Suprapubic skin (tissue), 3 donors: ENCODE results near the gene ZFAND3.

Experiments used
- CTCF ChIP-seq, 2 donors: fragments of 200-600 bp in 1 of 2; fragments of 450-650 bp in 1 of 2; sonication (generic) in 1 of 2; IDR thresholded peaks; one replicate each; pipeline ENCODE4 v1.5.1; 2016 to 2019; ENCODE audit warnings: antibody characterized with exemption in 2 of 2, mild to moderate bottlenecking in 1 of 2, moderate library complexity in 1 of 2
- EP300 ChIP-seq: sonication (generic); formaldehyde crosslinking; IDR thresholded peaks from one replicate; pipeline ENCODE4 v1.6.1; 2017; ENCODE audit warnings: antibody characterized with exemption
- POLR2A ChIP-seq, 2 donors: fragments of 450-650 bp; IDR thresholded peaks; one replicate each; pipeline ENCODE4 v1.6.1; 2017; ENCODE audit warnings: antibody characterized with exemption in 2 of 2, mild to moderate bottlenecking in 2 of 2, moderate library complexity in 2 of 2

GRCh38 chr6:37806213-37806612 lies 13.3 kb upstream of the ZFAND3 start:
- no peak for TF ChIP-seq CTCF (IDR thresholded peaks at IDR 0.05)
- TF ChIP-seq POLR2A (IDR thresholded peaks at IDR 0.05) = no peak
- TF ChIP-seq EP300 = no peak
